Mesendoderm (in vitro differentiated cells): ENCODE measurements around the gene GALNTL6. TPM values are rescaled to one million over a fixed set of nuclear protein-coding genes. Genes with fewer than 3 reads are reported as not detected.

Experiments
- DNase-seq: peaks from one replicate; pipeline ENCODE4 v3.0.0; 2013
- H2AK5ac ChIP-seq: 2 replicates; pipeline ENCODE4 v1.6.1; 2013; ENCODE audit warnings: low read length, inconsistent platforms
- H2BK120ac ChIP-seq: 2 replicates; pipeline ENCODE4 v1.6.1; 2013; ENCODE audit warnings: low read depth, mild to moderate bottlenecking, low read length, moderate library complexity, mixed read lengths
- H2BK15ac ChIP-seq: replicated peaks from 2 replicates; pipeline ENCODE4 v1.6.1; 2013; ENCODE audit warnings: low read depth, mild to moderate bottlenecking, moderate library complexity
- H2BK5ac ChIP-seq: 2 replicates; pipeline ENCODE4 v1.6.1; 2013; ENCODE audit warnings: low read length, inconsistent platforms
- H3K18ac ChIP-seq: 2 replicates; pipeline ENCODE4 v1.6.1; 2013; ENCODE audit warnings: mild to moderate bottlenecking, low read length, mixed read lengths
- H3K23ac ChIP-seq: one replicate; pipeline ENCODE4 v1.6.1; 2013; ENCODE audit warnings: low read length
- H3K27ac ChIP-seq: 2 replicates; pipeline ENCODE4 v1.5.1; 2013; ENCODE audit warnings: low read depth, mild to moderate bottlenecking, inconsistent platforms, low read length, moderate library complexity
- H3K27me3 ChIP-seq: 2 replicates; pipeline ENCODE4 v1.6.1; 2013; ENCODE audit warnings: low read length, control low read depth, mild to moderate bottlenecking, inconsistent platforms; ENCODE audit not compliant: insufficient read depth, poor library complexity
- H3K36me3 ChIP-seq: 2 replicates; pipeline ENCODE4 v1.6.1; 2013; ENCODE audit warnings: low read length, inconsistent platforms; ENCODE audit not compliant: control insufficient read depth, insufficient read depth
- H3K4ac ChIP-seq: one replicate; pipeline ENCODE4 v1.6.1; 2013; ENCODE audit warnings: low read depth, mild to moderate bottlenecking, low read length, moderate library complexity
- H3K4me1 ChIP-seq: 2 replicates; pipeline ENCODE4 v1.6.1; 2013; ENCODE audit warnings: low read depth, low read length, inconsistent platforms; ENCODE audit not compliant: control insufficient read depth
- H3K4me2 ChIP-seq: 2 replicates; pipeline ENCODE4 v1.6.1; 2013; ENCODE audit warnings: low read length
- H3K4me3 ChIP-seq: 2 replicates; pipeline ENCODE4 v1.5.1; 2013; ENCODE audit warnings: mild to moderate bottlenecking, low read length
- H3K56ac ChIP-seq: one replicate; pipeline ENCODE4 v1.6.1; 2013; ENCODE audit warnings: low read length
- H3K79me1 ChIP-seq: 2 replicates; pipeline ENCODE4 v1.6.1; 2013; ENCODE audit warnings: low read length, inconsistent platforms
- H3K79me2 ChIP-seq: 2 replicates; pipeline ENCODE4 v1.6.1; 2013; ENCODE audit warnings: mild to moderate bottlenecking, low read length; ENCODE audit not compliant: control insufficient read depth, insufficient read depth
- H3K9ac ChIP-seq: 2 replicates; pipeline ENCODE4 v1.6.1; 2013; ENCODE audit warnings: low read length, inconsistent platforms
- H4K5ac ChIP-seq: one replicate; pipeline ENCODE4 v1.6.1; 2013; ENCODE audit warnings: low read length
- H4K8ac ChIP-seq: one replicate; pipeline ENCODE4 v1.6.1; 2013; ENCODE audit warnings: low read depth, mild to moderate bottlenecking, control low read depth, low read length, moderate library complexity
- WGBS: extraction: QIAGEN DNeasy Blood & Tissue Kit; methylation state at CpG from one replicate; pipeline ENCODE4 v1.1.7; 2013; ENCODE audit warnings: low lambda C conversion rate, missing lambda C conversion rate; ENCODE audit not compliant: insufficient coverage; ENCODE audit errors: extremely low coverage; 5-methylcytosine and 5-hydroxymethylcytosine counted together
- polyA plus RNA-seq, 2 experiments: library from polyadenylated mRNA; stranded (reverse); fragments of 200-250 nt; gene quantifications; one replicate each; pipeline ENCODE4 v1.2.3, GENCODE V29; 2013

GALNTL6 gene
- 0.31 TPM for polyA plus RNA-seq (2013, experiment 1 of 2)
- polyA plus RNA-seq (2013, experiment 2 of 2) = 0.52 TPM

- H2BK120ac ChIP-seq = no peak within 1 kb of the TSS
- H3K4me3 ChIP-seq = peak within 1 kb of the TSS; percentile 66
- H3K4ac ChIP-seq = peak within 1 kb of the TSS; percentile 9
- no peaks in the 10 kb centered on the region for H3K27me3 ChIP-seq
- no peak within 1 kb of the TSS for H2AK5ac ChIP-seq
- peak within 1 kb of the TSS; percentile 99 for H3K4me2 ChIP-seq
- no peak within 1 kb of the TSS for H3K27ac ChIP-seq
- DNase-seq = peak; percentile 53
- H3K4me1 ChIP-seq = peaks cover 5% of the 10 kb centered on the region
- peak within 1 kb of the TSS; percentile 61 for H3K9ac ChIP-seq
- H2BK5ac ChIP-seq = no peak within 1 kb of the TSS
- no peaks in the 10 kb centered on the region for H3K36me3 ChIP-seq
- WGBS = no CpG with 5 or more reads among the region's 83 CpGs
- H3K18ac ChIP-seq = peak within 1 kb of the TSS; percentile 13
- H3K79me2 ChIP-seq = no peaks in the 10 kb centered on the region
- peak within 1 kb of the TSS; percentile 48 for H3K23ac ChIP-seq
- no peaks in the 10 kb centered on the region for H3K79me1 ChIP-seq
- H4K5ac ChIP-seq = no peak within 1 kb of the TSS
- H2BK15ac ChIP-seq = no peak within 1 kb of the TSS
- H4K8ac ChIP-seq = no peak within 1 kb of the TSS
- peak within 1 kb of the TSS; percentile 84 for H3K56ac ChIP-seq
Observed at GRCh38 chr4:171812665-171813525, at the start of gene GALNTL6. Gene GALNTL6 (plus strand): TSS chr4:171813404.

- H3K27ac ChIP-seq = no peak overlapping the region
- no peak overlapping the region for H3K56ac ChIP-seq
- no peaks in the 10 kb centered on the region for H3K4me1 ChIP-seq
- H3K4me2 ChIP-seq = no peak overlapping the region
- H3K18ac ChIP-seq = no peak overlapping the region
- no peak overlapping the region for H3K23ac ChIP-seq
- no peak overlapping the region for H4K8ac ChIP-seq
- no peaks in the 10 kb centered on the region for H3K79me1 ChIP-seq
- no peak overlapping the region for H2AK5ac ChIP-seq
- no peak overlapping the region for H3K9ac ChIP-seq
- no peak overlapping the region for H2BK120ac ChIP-seq
- no peak overlapping the region for H4K5ac ChIP-seq
- H3K27me3 ChIP-seq = no peaks in the 10 kb centered on the region
- no peaks in the 10 kb centered on the region for H3K79me2 ChIP-seq
- H2BK5ac ChIP-seq = no peak overlapping the region
- no peak overlapping the region for H2BK15ac ChIP-seq
- DNase-seq = no peak
- H3K4ac ChIP-seq = no peak overlapping the region
- no peak overlapping the region for H3K4me3 ChIP-seq
- no peaks in the 10 kb centered on the region for H3K36me3 ChIP-seq
Observed at GRCh38 chr4:171765514-171765913, 47.7 kb upstream of the GALNTL6 start.

- H3K36me3 ChIP-seq = no peaks in the 10 kb centered on the region
- no peak for DNase-seq
- H3K4me3 ChIP-seq = no peak overlapping the region
- no peak overlapping the region for H3K23ac ChIP-seq
- H4K8ac ChIP-seq = no peak overlapping the region
- no peak overlapping the region for H3K4me2 ChIP-seq
- no peaks in the 10 kb centered on the region for H3K4me1 ChIP-seq
- no peak overlapping the region for H3K4ac ChIP-seq
- no peak overlapping the region for H2AK5ac ChIP-seq
- H2BK5ac ChIP-seq = no peak overlapping the region
- H3K79me1 ChIP-seq = no peaks in the 10 kb centered on the region
- H3K27me3 ChIP-seq = no peaks in the 10 kb centered on the region
- no CpG with 5 or more reads among the region's 6 CpGs for WGBS
- H2BK15ac ChIP-seq = no peak overlapping the region
- H3K56ac ChIP-seq = no peak overlapping the region
- no peak overlapping the region for H3K18ac ChIP-seq
- H3K79me2 ChIP-seq = no peaks in the 10 kb centered on the region
- no peak overlapping the region for H4K5ac ChIP-seq
- no peak overlapping the region for H3K27ac ChIP-seq
- no peak overlapping the region for H3K9ac ChIP-seq
- no peak overlapping the region for H2BK120ac ChIP-seq
Observed at GRCh38 chr4:171774642-171775190, 38.5 kb upstream of the GALNTL6 start.

DNA sequence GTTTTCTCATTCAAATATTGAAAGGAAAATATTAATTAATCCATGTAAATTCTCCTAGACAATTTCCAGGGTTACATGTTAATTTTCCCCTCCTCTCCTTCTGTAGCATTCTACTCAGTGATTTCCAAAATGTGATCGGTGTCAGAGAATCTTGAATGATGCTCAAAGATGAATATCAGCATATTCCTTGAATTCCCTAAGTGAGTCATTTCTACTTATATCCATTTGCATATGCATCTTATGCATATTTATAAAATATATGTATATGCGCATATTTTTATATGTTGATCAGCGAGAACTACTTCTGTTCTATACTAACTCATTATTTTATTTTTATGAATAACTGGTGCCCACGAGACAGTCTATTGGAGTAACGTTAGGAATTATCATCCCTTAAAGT, 33.9 kb upstream of the GALNTL6 start:
- Histone ChIP-seq H3K4me3 (no peak overlapping the region), H3K56ac (no peak overlapping the region), H3K27me3 (no peaks in the 10 kb centered on the region), H3K79me2 (no peaks in the 10 kb centered on the region), H3K4ac (no peak overlapping the region), H4K5ac (no peak overlapping the region), H3K36me3 (no peaks in the 10 kb centered on the region), H3K79me1 (no peaks in the 10 kb centered on the region), H2BK15ac (no peak overlapping the region), H3K18ac (no peak overlapping the region), H3K9ac (no peak overlapping the region), H3K23ac (no peak overlapping the region), H3K27ac (no peak overlapping the region), H2BK120ac (no peak overlapping the region), H3K4me2 (no peak overlapping the region), H2BK5ac (no peak overlapping the region), H2AK5ac (no peak overlapping the region), H3K4me1 (no peaks in the 10 kb centered on the region), H4K8ac (no peak overlapping the region)
- DNase-seq = no peak
- WGBS = no CpG with 5 or more reads among the region's 5 CpGs

DNA sequence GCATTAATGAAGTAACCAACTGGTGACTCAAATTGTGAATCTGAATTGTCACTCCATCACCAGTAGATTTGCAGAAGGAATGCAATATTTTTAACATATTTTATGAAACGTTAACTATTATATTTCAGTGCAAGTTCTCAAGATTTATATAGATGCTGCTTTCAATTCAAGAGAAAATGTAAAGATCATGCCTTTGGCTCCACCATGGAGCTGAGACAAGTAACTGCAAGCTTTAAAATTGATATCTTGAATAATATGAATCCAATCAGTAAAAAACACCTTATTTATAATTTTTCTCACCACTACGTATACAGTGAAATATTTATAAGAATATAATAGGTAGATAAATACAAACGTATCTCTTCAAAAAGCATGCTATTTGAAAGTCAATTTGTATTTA, 27.8 kb upstream of the GALNTL6 start:
- Histone ChIP-seq H4K8ac (no peak overlapping the region), H3K4ac (no peak overlapping the region), H3K18ac (no peak overlapping the region), H3K9ac (no peak overlapping the region), H3K23ac (no peak overlapping the region), H3K27me3 (no peaks in the 10 kb centered on the region), H3K27ac (no peak overlapping the region), H2BK15ac (no peak overlapping the region), H2BK120ac (no peak overlapping the region), H3K36me3 (no peaks in the 10 kb centered on the region), H2BK5ac (no peak overlapping the region), H3K56ac (no peak overlapping the region), H3K4me2 (no peak overlapping the region), H3K4me1 (no peaks in the 10 kb centered on the region), H4K5ac (no peak overlapping the region), H3K79me2 (no peaks in the 10 kb centered on the region), H3K79me1 (no peaks in the 10 kb centered on the region), H2AK5ac (no peak overlapping the region), H3K4me3 (no peak overlapping the region)
- 100% methylated on average over 1 of the region's 3 CpGs for WGBS
- no peak for DNase-seq
